Endothelial cell of umbilical vein (primary cell): ENCODE measurements around the gene PPIP5K1. TPM values are rescaled to one million over a fixed set of nuclear protein-coding genes. Genes with fewer than 3 reads are reported as not detected.

Source experiments
- BruUV-seq: library from RNA; stranded (reverse); fragments of 400-500 nt; replicated peaks from 2 replicates; lab custom pipeline; 2021; lab: Mats Ljungman, UMichigan
- CTCF ChIA-PET: fragments of 300-600, 350-600 bp; sonication (Branson Sonifier 250); formaldehyde crosslinking; loops from one replicate; lab custom pipeline; 2021; ENCODE audit warnings: antibody characterized with exemption, inconsistent platforms; lab: Charles Lee
- POLR2A ChIA-PET: fragments of 300-600, 350-600 bp; sonication (Branson Sonifier 250); formaldehyde crosslinking; loops from one replicate; lab custom pipeline; 2021; ENCODE audit warnings: antibody characterized with exemption, inconsistent platforms; lab: Charles Lee
- DNase-seq: peaks from one replicate; pipeline ENCODE4 v3.0.0-alpha.2; 2011; ENCODE audit warnings: low read depth, low spot score
- FAIRE-seq: peaks from 2 replicates; lab custom pipeline; 2011; peaks lifted over from hg19 to GRCh38; lab: Jason Lieb, UNC
- H2AFZ ChIP-seq: 2 replicates; pipeline ENCODE4 v1.6.0; 2012; ENCODE audit warnings: low read depth, low read length, control low read depth, inconsistent platforms
- H3K27ac ChIP-seq: 2 replicates; pipeline ENCODE4 v1.5.1; 2011; ENCODE audit warnings: low read depth, mild to moderate bottlenecking, control low read depth, low read length, moderate library complexity; ENCODE audit not compliant: insufficient read depth
- H3K27me3 ChIP-seq, 2 experiments: 2 replicates each; pipeline versions ENCODE4 v1.6.0 to v1.6.1; 2011; ENCODE audit warnings: low read length in 2 of 2, mixed read lengths in 1 of 2; ENCODE audit not compliant: control insufficient read depth in 2 of 2, insufficient read depth in 2 of 2
- H3K36me3 ChIP-seq, 2 experiments: 2 replicates in 1 of 2; 3 replicates in 1 of 2; pipeline ENCODE4 v1.5.1; 2011; ENCODE audit warnings: low read length in 2 of 2, mild to moderate bottlenecking in 1 of 2, moderate library complexity in 1 of 2; ENCODE audit not compliant: control insufficient read depth in 2 of 2, insufficient read depth in 2 of 2; ENCODE audit errors: extremely low read depth in 1 of 2
- H3K4me1 ChIP-seq: 3 replicates; pipeline ENCODE4 v1.5.1; 2011; ENCODE audit warnings: mild to moderate bottlenecking, low read length; ENCODE audit not compliant: control insufficient read depth, insufficient read depth; ENCODE audit errors: extremely low read depth
- H3K4me2 ChIP-seq: 2 replicates; pipeline ENCODE4 v1.6.1; 2011; ENCODE audit warnings: low read length, control low read depth, mixed read lengths; ENCODE audit not compliant: insufficient read depth
- H3K4me3 ChIP-seq, 3 experiments: fragments of 200-600 bp in 1 of 3; sonication (generic), shearing (Covaris generic) in 1 of 3; replicated peaks in 1 of 3; 2 replicates each; pipeline ENCODE4 v1.5.1; 2011 to 2016; ENCODE audit warnings: control low read depth in 3 of 3, low read length in 3 of 3, mild to moderate bottlenecking in 2 of 3, inconsistent platforms in 1 of 3, low read depth in 1 of 3, moderate library complexity in 1 of 3; ENCODE audit not compliant: insufficient read depth in 1 of 3
- H3K79me2 ChIP-seq: 2 replicates; pipeline ENCODE4 v1.6.0; 2012; ENCODE audit warnings: low read length, inconsistent platforms; ENCODE audit not compliant: control insufficient read depth, insufficient read depth
- H3K9ac ChIP-seq: replicated peaks from 2 replicates; pipeline ENCODE3; 2011; ENCODE audit warnings: low read length, control low read depth; ENCODE audit not compliant: insufficient read depth; ENCODE audit errors: extremely low read depth
- H3K9me1 ChIP-seq: replicated peaks from 3 replicates; pipeline ENCODE4 v1.6.0; 2011; ENCODE audit warnings: mild to moderate bottlenecking, low read length; ENCODE audit not compliant: control insufficient read depth, insufficient read depth; ENCODE audit errors: extremely low read depth
- H3K9me3 ChIP-seq: replicated peaks from 2 replicates; pipeline ENCODE4 v1.5.1; 2012; ENCODE audit warnings: low read length, inconsistent platforms; ENCODE audit not compliant: control insufficient read depth, insufficient read depth
- H4K20me1 ChIP-seq: replicated peaks from 2 replicates; pipeline ENCODE3; 2011; ENCODE audit warnings: mild to moderate bottlenecking, low read length; ENCODE audit not compliant: control insufficient read depth, insufficient read depth; ENCODE audit errors: extremely low read depth
- CTCF ChIP-seq, 2 donors: IDR thresholded peaks; 1 replicate in 1 of 2; 2 replicates in 1 of 2; pipeline ENCODE4 v1.5.1; 2011; ENCODE audit warnings: low read length in 2 of 2, mild to moderate bottlenecking in 2 of 2, moderate library complexity in 2 of 2, control low read depth in 1 of 2, inconsistent platforms in 1 of 2, low read depth in 1 of 2; ENCODE audit not compliant: insufficient read depth in 1 of 2; ENCODE audit errors: extremely low read depth in 1 of 2
- EZH2 ChIP-seq: IDR thresholded peaks from 2 replicates; pipeline ENCODE4 v1.6.1; 2012; ENCODE audit warnings: borderline replicate concordance, low read depth, mild to moderate bottlenecking, moderate library complexity, low read length, inconsistent platforms; ENCODE audit not compliant: severe bottlenecking
- FOS ChIP-seq: IDR thresholded peaks from 2 replicates; pipeline ENCODE4 v1.6.1; 2011; ENCODE audit warnings: mild to moderate bottlenecking, low read length, moderate library complexity, borderline replicate concordance; ENCODE audit not compliant: insufficient read depth
- GATA2 ChIP-seq: IDR thresholded peaks from 2 replicates; pipeline ENCODE4 v1.7.0; 2011; ENCODE audit warnings: low read depth, mild to moderate bottlenecking, moderate library complexity, mixed read lengths, low read length; ENCODE audit not compliant: insufficient read length, insufficient read depth
- JUN ChIP-seq: IDR thresholded peaks from 2 replicates; pipeline ENCODE4 v1.6.1; 2011; ENCODE audit warnings: borderline replicate concordance, low read depth; ENCODE audit not compliant: insufficient read length, insufficient read depth
- MAX ChIP-seq: IDR thresholded peaks from 2 replicates; pipeline ENCODE4 v1.6.1; 2011; ENCODE audit not compliant: insufficient read depth, insufficient read length
- MYC ChIP-seq: IDR thresholded peaks from one replicate; pipeline ENCODE4 v1.6.1; 2011; ENCODE audit warnings: mild to moderate bottlenecking, low read depth, low read length
- POLR2A ChIP-seq: IDR thresholded peaks from 2 replicates; pipeline ENCODE4 v1.6.1; 2012; ENCODE audit warnings: low read depth, mild to moderate bottlenecking, control low read depth, low read length
- POLR2AphosphoS5 ChIP-seq: IDR thresholded peaks from 2 replicates; pipeline ENCODE4 v1.6.1; 2012; ENCODE audit warnings: low read depth, mild to moderate bottlenecking, control low read depth, low read length, moderate library complexity; ENCODE audit not compliant: insufficient read depth
- dilution Hi-C: fragments of 300-500 bp; cut with MboI; formaldehyde crosslinking; loops from one replicate; pipeline ENCODE4 v1.15.0; 2019; ENCODE audit warnings: low sequenced_read_pairs; ENCODE audit not compliant: extremely low pct_ligation_motif_present
- intact Hi-C: fragments of 100-400 bp; cut with micrococcal nuclease; formaldehyde crosslinking; loops from one replicate; pipeline ENCODE4 v1.10.0; 2022
- polyA plus RNA-seq, 4 experiments: library from polyadenylated mRNA; depleted of rRNA in 3 of 4; stranded (reverse) in 3 of 4; unstranded in 1 of 4; fragments of >200 nt; gene quantifications; 2 replicates each; pipeline versions ENCODE4 v1.2.1 to v1.2.3, GENCODE V29; 2011 to 2012; ENCODE audit warnings: missing spikeins in 1 of 4
- total RNA-seq: library from RNA; stranded (reverse); gene quantifications from 2 replicates; pipeline ENCODE4 v1.2.3, GENCODE V29; 2021

The PPIP5K1 gene
- total and polyA plus RNA-seq, 2 donors (not counting 3 experiments of a cell fraction or from before 2014, with no cell fraction given): 22.2 to 35.3 TPM

DNA sequence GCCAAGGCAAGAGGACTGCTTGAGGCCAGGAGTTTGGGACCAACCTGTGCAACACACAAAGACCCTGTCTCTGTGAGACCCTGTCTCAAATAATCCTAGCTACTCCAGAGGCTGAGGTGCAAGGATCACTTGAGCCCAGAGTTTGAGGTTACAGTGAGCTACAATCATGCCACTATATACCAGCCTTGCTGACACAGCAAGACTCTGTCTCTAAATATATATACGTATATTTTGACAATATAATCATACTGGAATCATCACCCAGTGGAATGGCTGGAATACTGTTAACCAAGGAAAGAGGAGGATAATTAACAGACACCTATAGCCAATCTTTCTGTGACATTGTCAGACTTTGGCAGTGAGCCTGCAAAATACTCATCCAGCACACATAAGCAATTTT lies 81.6 kb downstream of the PPIP5K1 start:
- Histone ChIP-seq H3K27me3 (peaks cover 0 to 2% of the 10 kb centered on the region in 2 experiments), H3K27ac (no peak overlapping the region), H3K9me3 (no peaks in the 10 kb centered on the region), H3K36me3 (no peaks in the 10 kb centered on the region), H2AFZ (no peak overlapping the region), H3K4me2 (no peak overlapping the region), H3K9ac (no peak overlapping the region), H4K20me1 (no peaks in the 10 kb centered on the region), H3K4me3 (no peak overlapping the region), H3K4me1 (peaks cover 17% of the 10 kb centered on the region), H3K9me1 (no peaks in the 10 kb centered on the region), H3K79me2 (no peaks in the 10 kb centered on the region)
- TF ChIP-seq EZH2 (no peak), CTCF (IDR thresholded peaks at IDR 0.05; ENCODE audit: extremely low read depth in 1 of 2, insufficient read depth in 1 of 2, low read depth in 1 of 2, low read length in 2 of 2) (no peak), GATA2 (no peak), JUN (no peak), POLR2A (no peak), FOS (no peak), POLR2AphosphoS5 (no peak), MAX (no peak), MYC (no peak)
- intact Hi-C loops (no loop called here), dilution Hi-C loops (no loop called here)
- CTCF ChIA-PET: no interaction called here
- FAIRE-seq (no peak), DNase-seq (no peak)
- POLR2A ChIA-PET: no interaction called here
- BruUV-seq: no TSS peak
